NCI-H1417 treated with DMSO at 0.1 percent for 48 hours (cell line): ENCODE data around the gene ROR1.
"Not testable (repeated sequence)": the region's sequence is repeated elsewhere in the genome, so short reads cannot be mapped to it uniquely, and the experiment has no call there.

Source experiments
- DNase-seq: peaks from one replicate; lab custom pipeline; 2025; lab: John Stamatoyannopoulos, UW

Gene ROR1

DNA sequence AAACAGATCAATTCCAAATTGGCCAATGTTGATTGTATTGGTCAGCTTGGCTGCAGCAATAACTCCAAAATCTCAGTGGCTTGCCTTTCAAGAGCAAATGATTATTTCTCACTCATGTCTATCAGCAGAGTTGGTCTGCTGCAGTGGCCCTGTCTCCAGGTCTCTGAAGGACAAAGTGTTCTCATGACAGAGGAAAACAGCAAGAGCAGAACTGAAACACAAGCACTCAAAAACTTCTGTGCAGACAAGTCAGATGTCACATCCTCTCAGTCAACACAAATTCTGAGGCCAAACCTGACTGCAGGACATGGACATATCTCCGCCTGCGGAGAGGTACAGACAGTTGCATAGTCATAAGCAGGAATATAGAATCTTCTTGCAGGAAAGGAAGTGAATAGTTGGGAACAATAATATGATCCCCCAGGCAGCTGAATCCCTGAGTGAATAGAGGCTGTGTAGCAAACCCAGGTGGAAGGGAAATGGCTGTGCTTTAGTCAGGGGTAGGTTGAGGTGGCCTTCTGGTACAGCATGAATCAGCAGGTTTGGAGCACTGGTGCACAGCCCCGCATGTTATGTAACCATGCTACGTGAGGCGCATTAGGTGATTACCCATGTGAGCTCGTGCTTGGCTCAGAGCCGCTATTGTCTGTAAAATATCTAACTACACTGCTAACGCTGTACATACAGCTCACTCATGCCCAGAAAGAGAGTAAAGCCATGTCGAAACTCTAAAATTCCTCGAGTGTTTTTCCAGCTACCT lies 412.5 kb downstream of the ROR1 start:
- no peak for DNase-seq

- DNase-seq: no peak
Measured at GRCh38 chr1:64186898-64187280, 413.1 kb downstream of the ROR1 start.

- DNase-seq: no peak
Measured at GRCh38 chr1:64187646-64188045, 413.8 kb downstream of the ROR1 start.

DNA sequence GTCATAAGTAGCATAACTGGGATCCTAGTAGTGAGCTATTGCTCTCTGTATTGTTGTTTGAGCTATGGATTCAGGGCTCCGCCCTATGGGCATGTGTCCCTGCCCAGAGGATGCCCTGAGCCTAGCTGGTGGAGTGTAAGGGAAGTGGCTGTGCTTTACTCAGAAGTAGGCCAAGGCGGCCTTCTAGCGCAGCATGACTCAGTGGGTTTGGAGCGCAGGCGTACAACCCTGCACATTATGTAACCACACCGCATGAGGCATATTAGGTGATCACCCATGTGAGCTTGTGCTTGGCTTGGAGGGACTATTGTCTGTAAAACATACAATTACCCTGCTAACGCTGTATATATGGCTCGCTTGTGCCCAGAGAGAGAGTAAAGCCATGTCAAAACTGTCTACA lies 418.5 kb downstream of the ROR1 start:
- DNase-seq: no peak

DNA sequence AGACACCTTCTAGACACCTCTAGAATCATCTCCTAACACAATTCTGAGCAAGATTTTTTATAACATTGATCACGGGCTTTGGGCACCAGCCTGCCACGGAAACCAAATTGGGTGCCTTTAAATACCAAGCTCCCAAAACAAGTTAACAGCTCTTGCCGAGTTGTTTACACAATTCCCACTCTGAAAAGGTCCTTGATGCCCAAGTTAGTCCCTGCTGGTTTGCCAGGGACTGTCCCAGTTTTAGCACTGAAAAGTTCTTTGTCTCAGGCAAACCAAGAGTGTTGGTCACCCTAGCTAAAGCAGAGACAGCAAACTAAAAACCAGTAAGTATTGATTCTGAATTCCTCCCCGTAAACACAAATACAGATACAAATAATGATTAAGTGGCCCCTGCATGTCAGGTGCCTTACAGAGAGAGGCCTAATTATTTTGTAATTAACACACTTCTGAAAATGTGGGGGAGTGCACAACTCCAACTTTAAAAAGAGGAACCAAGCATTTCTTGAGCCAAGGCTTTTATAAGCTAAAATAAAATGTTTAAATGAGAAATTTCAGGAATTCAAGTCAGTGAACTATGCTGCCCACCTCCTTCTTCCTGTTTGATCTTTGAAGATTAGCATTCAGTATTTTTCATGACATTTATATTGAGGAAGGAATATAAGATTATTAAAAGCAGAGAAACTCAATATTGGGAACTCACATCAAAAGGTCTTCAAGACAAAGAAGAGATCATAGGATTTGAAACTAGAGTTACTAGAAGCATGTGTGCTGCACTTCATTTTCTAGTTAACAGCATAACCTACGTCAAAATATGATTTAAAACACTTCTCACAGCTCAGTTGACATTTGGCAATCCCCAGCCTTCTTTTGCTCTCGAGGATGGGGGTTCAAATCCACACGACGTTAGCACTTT lies 420.6 kb downstream of the ROR1 start:
- DNase-seq: no peak

DNA sequence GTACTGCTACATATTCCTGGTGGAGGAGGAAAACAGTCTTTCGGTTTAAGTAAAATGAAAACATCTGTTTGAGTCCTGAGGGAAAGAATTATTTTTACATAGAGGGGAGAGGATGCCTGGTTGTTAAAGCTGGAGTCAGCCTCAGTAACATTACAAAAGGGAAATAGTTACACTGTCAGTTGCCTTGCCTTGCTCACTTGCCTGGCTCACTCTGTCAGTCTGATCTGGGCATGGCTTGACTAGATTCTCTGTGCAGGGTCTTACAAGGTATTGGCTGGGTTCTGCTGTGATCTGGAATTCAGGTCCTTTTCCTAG lies 421.2 kb downstream of the ROR1 start:
- no peak for DNase-seq

DNA sequence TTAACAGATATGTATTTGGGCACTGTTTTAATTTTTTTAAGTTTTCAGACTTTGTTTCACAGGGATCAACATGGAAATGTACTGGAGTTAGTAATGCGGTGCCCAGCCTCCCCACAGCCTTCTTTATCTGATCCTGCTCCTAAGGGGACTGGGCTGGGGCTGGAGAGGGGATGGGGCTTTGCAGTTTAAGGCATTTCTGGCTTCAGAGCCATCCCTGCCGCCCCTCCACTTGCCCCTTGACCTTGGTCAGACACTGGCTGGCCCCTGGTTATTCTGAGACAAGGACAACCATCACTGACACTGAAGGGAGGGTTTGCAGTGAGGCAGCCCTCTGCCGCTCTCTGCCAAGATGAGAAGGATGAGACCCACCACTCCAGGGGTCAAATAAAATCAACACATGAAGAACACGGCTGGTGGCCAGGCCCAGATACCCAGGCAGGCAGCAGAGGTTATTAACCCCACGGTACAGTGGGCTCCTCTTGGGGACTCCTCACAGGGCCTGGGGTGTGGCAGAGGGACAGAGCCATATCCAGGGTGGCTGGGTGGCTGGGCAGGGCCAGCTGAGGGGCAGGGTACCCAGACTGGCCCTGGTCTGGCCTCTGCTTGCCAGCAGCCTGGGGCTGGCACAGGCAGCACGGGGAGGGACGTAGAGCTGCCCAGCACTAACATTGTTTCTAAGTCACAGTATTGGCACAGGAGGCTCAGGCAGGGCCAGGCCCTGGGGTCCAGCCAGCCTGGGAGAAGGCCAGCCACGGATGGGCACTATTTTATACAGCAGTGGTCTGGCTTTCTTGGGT lies 422.5 kb downstream of the ROR1 start:
- no peak for DNase-seq

GRCh38 chr1:64197076-64197475 lies 423.3 kb downstream of the ROR1 start:
- no peak for DNase-seq

GRCh38 chr1:64199154-64199553 lies 425.3 kb downstream of the ROR1 start:
- DNase-seq: no peak

- no peak for DNase-seq
Measured at GRCh38 chr1:64200064-64200463, 426.2 kb downstream of the ROR1 start.

DNA sequence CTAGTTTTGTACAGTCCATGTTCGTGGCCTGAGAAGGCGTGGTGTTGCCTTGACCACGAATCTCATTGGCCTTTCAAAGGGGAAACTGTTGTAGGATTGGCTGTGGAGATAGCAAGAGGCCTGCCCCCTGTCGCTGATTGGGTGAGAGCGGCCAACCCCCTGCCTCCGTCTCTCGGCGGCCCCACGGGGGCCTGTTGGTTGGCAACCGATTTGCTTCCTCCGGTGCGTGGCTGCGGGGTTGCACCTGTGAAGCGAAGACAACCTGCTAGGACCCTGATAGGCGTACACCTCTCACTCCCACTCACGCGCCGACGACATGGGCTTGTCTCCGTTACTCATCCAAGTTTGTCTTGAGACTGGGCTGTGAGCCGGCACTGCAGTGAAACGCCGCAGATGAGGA lies 429.6 kb downstream of the ROR1 start, which contains the start of gene UBE2U:
UBE2U (plus strand) TSS at position 204 of the 400 bp plus-strand sequence. CDS start 428 bp downstream, outside the sequence.
- no peak for DNase-seq

GRCh38 chr1:64209221-64209620 lies 435.4 kb downstream of the ROR1 start:
- no peak for DNase-seq

DNA sequence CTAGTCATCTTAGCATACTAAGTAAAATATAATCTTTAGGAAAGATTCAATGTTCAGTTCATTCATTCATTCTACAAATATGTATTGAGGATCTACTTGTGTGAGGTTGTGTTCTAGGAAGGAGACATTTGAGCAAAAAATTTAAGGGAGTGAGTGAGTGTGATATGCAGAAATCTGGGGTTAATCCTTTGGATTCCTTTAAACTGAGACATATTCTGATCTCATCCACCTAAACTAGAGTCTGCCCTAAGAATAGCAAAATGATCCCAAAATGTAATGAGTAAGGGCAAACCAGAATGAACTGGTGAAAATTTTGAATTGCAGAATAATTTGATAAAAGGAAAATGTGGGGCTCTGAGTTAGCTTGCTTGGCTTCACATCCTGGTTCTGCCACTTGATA lies 438.2 kb downstream of the ROR1 start:
- DNase-seq: no peak

DNA sequence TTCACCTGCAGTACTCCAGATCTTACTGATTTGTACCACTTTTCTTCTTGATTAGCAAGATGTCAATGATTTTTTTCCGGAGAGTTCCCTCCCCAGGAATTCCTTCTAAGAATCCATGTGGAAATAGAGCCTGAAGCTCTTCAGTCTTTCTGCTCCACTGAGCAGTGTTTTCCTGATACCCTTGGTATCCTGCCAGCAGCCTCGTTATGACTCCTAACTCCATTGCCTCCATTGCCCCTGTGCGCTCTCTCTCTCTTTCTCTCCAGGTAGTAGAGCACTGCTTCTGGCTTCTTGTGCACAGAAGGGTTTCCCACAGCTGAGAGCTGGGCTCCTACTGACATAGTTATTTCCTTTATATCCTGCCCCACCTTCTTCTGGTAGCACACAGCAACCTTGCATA lies 441.8 kb downstream of the ROR1 start:
- DNase-seq: no peak

- no peak for DNase-seq
Measured at GRCh38 chr1:64220241-64220640, 446.4 kb downstream of the ROR1 start.

DNA sequence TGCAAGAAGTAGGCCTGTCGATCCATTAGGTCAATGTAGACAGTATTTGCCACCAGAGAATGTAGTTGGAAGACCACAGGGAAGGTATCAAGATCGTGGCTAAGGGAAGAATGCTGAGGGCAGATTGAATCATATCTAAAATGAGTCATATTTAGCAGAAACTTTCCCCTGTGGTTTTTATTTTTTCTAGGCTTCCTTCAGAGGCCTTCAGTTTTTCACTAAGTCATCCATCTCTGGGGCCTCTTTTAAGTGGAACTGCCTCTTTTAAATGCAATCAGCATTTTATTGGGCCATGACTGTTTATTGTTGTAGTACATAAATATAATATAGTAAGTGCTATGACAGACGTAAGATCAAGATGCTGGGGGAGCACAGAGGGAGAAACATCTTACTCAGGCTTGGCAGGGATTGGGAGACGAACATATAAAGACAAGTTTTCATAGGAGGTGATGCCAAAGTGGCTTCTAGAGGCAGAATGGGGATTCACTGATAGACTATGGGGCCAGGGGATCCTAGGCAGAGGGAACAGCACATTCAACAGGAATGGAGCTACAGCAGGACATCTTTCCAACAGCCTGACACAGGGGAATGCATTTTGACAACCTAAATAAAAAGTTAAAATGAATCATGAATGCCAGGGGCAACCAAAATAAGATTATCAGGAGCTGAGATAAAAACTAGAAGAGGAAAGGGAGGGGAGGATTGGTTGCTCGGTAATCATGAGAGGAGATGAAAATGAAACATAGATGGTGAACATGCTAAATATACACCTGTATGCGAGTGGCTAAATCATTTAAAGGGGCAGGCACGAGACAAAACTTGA lies 449.7 kb downstream of the ROR1 start:
- no peak for DNase-seq

GRCh38 chr1:64224236-64224635 lies 450.4 kb downstream of the ROR1 start:
- DNase-seq: not testable (repeated sequence)

GRCh38 chr1:64228167-64228957 lies 454.5 kb downstream of the ROR1 start:
- no peak for DNase-seq

DNA sequence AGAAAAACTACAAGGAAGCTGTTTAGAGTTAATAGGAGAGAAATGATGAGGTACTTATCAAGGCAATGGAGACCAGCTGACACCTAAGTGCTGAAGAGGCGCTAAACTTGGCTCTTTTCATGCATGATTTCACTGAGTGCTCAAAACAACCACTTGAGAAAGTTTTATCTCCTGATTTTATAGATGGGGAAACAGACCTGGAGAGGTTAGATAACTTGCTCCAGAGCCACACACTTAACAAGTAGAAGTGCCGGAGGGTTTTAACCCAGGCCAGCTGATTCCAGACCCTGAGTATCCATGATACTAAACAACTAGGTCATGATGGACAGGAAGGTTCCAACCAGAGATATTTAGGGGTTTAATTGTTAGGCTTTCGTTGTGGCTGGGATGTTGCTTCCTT lies 455.5 kb downstream of the ROR1 start:
- no peak for DNase-seq
